Erythroblast (primary cell): ENCODE results near the gene TWSG1.
"Not testable (repeated sequence)": the region's sequence is repeated elsewhere in the genome, so short reads cannot be mapped to it uniquely, and the experiment has no call there.

ENCODE experiments used
- GATA1 ChIP-seq: IDR thresholded peaks from 2 replicates; pipeline ENCODE4 v1.6.1; 2011; ENCODE audit warnings: low read depth, mild to moderate bottlenecking, control low read depth, low read length, moderate library complexity
- POLR2A ChIP-seq: IDR thresholded peaks from 2 replicates; pipeline ENCODE4 v1.6.1; 2011; ENCODE audit warnings: mild to moderate bottlenecking, low read length

GRCh38 chr18:9433122-9433521 is 98.5 kb downstream of the TWSG1 start:
- TF ChIP-seq POLR2A, GATA1: not testable (repeated sequence)
